GM18507 (cell line): ENCODE measurements around the gene RXRA.

Experiments used
- DNase-seq: peaks from one replicate; pipeline ENCODE4 v3.0.0; 2011; ENCODE audit warnings: low read depth; ENCODE audit not compliant: insufficient read length; ENCODE audit errors: extremely low spot score
- FAIRE-seq: peaks from 2 replicates; lab custom pipeline; 2011; peaks lifted over from hg19 to GRCh38; lab: Jason Lieb, UNC

RXRA gene

GRCh38 chr9:134325813-134326723 is at the start of gene RXRA:
TSS of gene RXRA (plus strand) at chr9:134326455. CDS start at chr9:134326632, 177 bp downstream.
- DNase-seq (peak; percentile 40), FAIRE-seq (no peak)

GRCh38 chr9:134278286-134278685 is 48.0 kb upstream of the RXRA start:
- no peak for FAIRE-seq

GRCh38 chr9:134278974-134279640 is 47.1 kb upstream of the RXRA start:
- no peak for FAIRE-seq
- no peak for DNase-seq

More at GRCh38 chr9:134278286-134278685, 48.0 kb upstream of the RXRA start:
- no peak for DNase-seq

GRCh38 chr9:134282138-134282650 is 44.1 kb upstream of the RXRA start:
- DNase-seq, result no peak
- FAIRE-seq, result no peak

- DNase-seq (no peak), FAIRE-seq (no peak)
These were observed 43.1 kb upstream of the RXRA start for GRCh38 chr9:134283111-134283515.

- DNase-seq, result no peak
- no peak for FAIRE-seq
These were observed 42.5 kb upstream of the RXRA start for GRCh38 chr9:134283692-134284265.

GRCh38 chr9:134284273-134284672 is 42.0 kb upstream of the RXRA start:
- DNase-seq, result no peak
- no peak for FAIRE-seq

GRCh38 chr9:134284741-134285140 is 41.5 kb upstream of the RXRA start:
- no peak for DNase-seq
- FAIRE-seq, result no peak

- FAIRE-seq (no peak), DNase-seq (no peak)
These were observed 40.9 kb upstream of the RXRA start for GRCh38 chr9:134285215-134285845.

- FAIRE-seq (no peak), DNase-seq (no peak)
These were observed 39.6 kb upstream of the RXRA start for GRCh38 chr9:134286471-134287245.

- FAIRE-seq (no peak), DNase-seq (no peak)
These were observed 38.4 kb upstream of the RXRA start for GRCh38 chr9:134287591-134288491.

GRCh38 chr9:134288746-134289145 is 37.5 kb upstream of the RXRA start:
- FAIRE-seq (no peak), DNase-seq (no peak)

- FAIRE-seq (no peak), DNase-seq (no peak)
These were observed 36.9 kb upstream of the RXRA start for GRCh38 chr9:134289241-134289875.

- DNase-seq (no peak), FAIRE-seq (no peak)
These were observed 35.4 kb upstream of the RXRA start for GRCh38 chr9:134290603-134291451.

- FAIRE-seq (no peak), DNase-seq (no peak)
These were observed 34.8 kb upstream of the RXRA start for GRCh38 chr9:134291452-134291881.

- no peak for FAIRE-seq
- no peak for DNase-seq
These were observed 34.0 kb upstream of the RXRA start for GRCh38 chr9:134291961-134292871.
